Stimulated activated CD8-positive, alpha-beta memory T cell treated with anti-CD3 and anti-CD28 coated beads, Interleukin-12 subunit alpha, Interleukin-12 subunit beta, amount 100 ng/mL, for 1 hour (primary cell): Measurements from ENCODE around the gene APLP2.
"Not testable (repeated sequence)": the region's sequence is repeated elsewhere in the genome, so short reads cannot be mapped to it uniquely, and the experiment has no call there.

Experiments used
- DNase-seq: peaks from one replicate; pipeline ENCODE4 v3.0.0-alpha.2; 2020; ENCODE audit warnings: low read depth

The APLP2 gene

GRCh38 chr11:130090517-130090916, 20.8 kb downstream of the APLP2 start:
- DNase-seq: not testable (repeated sequence)

GRCh38 chr11:130091169-130091568, 21.5 kb downstream of the APLP2 start:
- not testable (repeated sequence) for DNase-seq

GRCh38 chr11:130092661-130093060, 23.0 kb downstream of the APLP2 start:
- DNase-seq: no peak

- no peak for DNase-seq
Measured at GRCh38 chr11:130094614-130095013, 24.9 kb downstream of the APLP2 start.

DNA sequence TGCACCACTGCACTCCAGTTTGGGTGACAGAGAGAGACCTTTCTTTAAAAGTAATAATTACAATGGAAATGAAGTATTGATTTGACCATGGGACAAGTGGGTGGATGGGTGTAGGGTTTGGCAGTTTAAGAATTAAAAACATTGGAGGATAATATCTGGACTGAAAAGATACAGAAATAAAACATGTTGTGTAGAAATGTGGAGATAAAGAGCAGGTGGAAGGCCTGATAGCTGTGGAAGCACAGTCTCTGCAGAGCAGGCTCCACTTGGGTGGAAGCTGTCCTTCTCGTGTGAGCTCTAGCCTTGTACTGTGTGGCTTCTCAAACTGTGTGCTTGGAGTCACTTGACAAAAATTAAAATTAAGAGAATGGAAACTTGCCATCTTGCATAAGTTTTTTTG, 25.6 kb downstream of the APLP2 start:
- DNase-seq: no peak

DNA sequence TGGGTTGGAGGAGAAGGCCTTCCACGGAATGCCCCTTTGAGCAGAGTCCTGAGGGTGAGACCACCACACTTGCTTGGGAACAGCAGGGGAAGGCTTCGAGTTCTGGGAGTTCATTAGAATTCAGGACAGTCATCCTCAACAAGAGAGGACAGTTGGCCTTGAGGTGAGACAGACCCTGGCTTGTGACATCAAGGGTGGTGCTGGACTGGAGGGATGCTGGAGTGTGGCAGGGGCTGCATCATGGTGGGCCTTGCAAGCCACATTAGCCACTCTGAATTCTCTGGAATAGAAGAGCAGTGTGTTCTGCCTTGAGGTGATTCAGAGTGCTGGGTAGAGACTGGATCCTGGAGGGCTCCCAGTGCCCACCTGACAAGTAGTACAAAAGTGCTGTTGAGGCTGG, 26.3 kb downstream of the APLP2 start:
- no peak for DNase-seq

GRCh38 chr11:130096823-130097222, 27.1 kb downstream of the APLP2 start:
- no peak for DNase-seq

GRCh38 chr11:130097285-130097684, 27.6 kb downstream of the APLP2 start:
- no peak for DNase-seq

DNA sequence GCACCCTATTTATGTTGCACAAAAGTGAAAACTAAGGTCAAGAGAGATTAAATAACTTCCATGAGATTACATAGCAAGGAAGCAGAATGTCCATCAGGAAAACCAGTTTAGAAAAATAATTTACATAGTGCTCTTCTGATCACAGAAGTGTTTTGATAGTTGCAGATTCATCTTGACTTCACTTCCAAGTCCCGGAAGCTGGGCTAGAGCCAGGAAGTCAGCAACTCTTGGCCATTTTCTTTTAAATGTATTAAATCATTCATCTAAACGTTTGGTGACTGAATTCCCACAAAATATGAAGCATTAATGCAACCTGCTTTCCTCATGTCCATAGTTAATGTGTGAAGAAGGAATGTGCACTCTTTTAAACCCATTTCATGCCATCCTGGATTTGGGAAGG, 29.7 kb downstream of the APLP2 start:
- DNase-seq: no peak

DNA sequence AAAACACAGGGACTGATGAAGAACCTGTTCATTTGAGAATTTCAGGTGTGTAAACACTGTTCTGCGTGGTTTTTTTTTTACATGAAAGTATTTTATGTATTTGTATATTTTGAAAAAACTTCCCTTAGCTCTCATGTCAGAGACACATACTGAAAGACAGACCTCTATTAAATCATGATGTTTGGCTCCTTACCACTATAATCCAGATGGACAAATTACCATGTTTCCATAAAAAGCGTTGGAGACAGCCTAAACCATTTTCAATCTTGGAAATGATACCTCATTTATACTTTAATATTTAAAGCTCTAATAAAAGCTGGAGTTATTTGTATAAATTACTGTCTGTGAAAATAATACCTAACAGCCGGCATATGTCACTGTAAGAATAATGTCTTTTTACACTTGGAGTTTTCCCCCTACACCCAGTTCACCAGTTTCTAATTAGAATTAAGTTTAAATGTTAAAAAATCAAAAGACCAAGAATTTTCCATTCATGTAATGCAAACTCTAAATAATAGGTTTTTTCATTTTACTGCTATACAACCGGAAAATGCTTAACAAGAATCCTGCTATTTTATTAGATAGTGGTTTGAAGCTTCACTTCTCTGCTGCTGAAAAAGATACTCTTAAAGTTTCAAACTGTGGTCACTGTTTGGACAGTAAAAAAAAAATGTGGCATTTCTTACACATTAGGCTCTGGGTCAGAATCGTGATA, 30.8 kb downstream of the APLP2 start:
- no peak for DNase-seq

DNA sequence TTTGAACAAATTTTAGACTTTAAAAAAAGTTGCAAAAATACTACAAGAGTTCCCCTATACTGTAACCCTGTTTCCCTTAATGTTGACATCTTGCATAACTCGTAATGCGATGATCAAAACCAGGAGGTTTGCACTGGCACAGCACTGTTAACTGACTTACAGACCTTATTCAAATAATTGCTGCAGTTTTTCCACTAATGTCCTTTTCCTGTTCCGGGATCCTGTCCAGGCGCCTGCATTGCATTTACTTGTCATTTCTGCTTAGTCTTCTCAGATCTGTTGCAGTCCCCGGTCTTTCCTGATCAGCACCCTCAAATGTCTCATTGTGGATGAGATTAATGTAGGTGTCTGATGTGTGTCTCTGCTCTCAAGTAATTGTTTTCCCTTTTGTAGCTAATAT, 32.0 kb downstream of the APLP2 start:
- DNase-seq: no peak

- DNase-seq: no peak
Measured at GRCh38 chr11:130102301-130103249, 32.9 kb downstream of the APLP2 start.

GRCh38 chr11:130103296-130103814, 33.7 kb downstream of the APLP2 start:
- no peak for DNase-seq

DNA sequence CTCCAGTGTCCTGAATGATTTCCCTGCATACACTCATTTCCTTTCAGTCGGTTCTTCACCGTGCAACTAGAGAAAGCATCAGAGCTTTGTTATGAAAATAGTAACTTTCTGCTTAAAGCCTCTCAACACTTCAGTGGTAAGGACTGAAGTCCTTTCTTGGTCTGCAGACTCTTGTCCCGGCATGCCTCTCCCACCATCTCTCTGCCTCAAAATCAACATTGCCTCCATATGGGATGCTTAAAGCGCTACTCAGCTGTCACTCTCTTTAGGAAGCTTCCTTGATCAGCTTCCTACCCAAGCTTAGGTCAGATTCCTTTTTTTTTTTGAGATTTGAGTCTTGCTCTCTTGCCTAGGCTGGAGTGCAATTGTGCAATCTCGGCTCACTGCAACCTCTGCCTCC, 36.7 kb downstream of the APLP2 start:
- DNase-seq: no peak

DNA sequence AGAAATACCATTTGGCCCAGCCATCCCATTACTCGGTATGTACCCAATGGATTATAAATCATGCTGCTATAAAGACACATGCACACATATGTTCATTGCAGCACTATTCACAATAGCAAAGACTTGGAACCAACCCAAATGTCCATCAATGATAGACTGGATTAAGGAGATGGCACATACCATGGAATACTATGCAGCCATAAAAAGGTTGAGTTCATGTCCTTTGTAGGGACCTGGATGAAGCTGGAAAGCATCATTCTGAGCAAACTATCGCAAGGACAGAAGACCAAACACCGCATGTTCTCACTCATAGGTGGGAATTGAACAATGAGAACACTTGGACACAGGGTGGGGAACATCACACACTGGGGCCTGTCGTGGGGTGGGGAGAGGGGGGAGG, 39.0 kb downstream of the APLP2 start:
- not testable (repeated sequence) for DNase-seq

DNA sequence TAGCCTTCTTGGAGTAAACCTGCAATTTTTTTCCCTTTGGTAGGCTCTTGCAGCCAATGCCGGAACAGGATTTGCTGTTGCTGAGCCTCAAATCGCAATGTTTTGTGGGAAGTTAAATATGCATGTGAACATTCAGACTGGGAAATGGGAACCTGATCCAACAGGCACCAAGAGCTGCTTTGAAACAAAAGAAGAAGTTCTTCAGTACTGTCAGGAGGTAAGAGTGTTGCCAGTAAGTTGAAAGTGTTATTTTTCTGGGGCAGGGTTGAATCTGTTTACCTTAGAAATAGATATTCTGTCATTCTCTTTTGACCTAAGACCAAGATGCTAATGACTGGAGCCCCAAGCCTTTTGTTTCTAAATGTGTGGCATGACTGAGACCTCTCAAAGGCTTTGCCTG, 39.7 kb downstream of the APLP2 start:
- no peak for DNase-seq

- DNase-seq: no peak
Measured at GRCh38 chr11:130110339-130111108, 40.8 kb downstream of the APLP2 start.

GRCh38 chr11:130112071-130112830, 42.6 kb downstream of the APLP2 start:
- DNase-seq: no peak

- DNase-seq: no peak
Measured at GRCh38 chr11:130114281-130114680, 44.6 kb downstream of the APLP2 start.

DNA sequence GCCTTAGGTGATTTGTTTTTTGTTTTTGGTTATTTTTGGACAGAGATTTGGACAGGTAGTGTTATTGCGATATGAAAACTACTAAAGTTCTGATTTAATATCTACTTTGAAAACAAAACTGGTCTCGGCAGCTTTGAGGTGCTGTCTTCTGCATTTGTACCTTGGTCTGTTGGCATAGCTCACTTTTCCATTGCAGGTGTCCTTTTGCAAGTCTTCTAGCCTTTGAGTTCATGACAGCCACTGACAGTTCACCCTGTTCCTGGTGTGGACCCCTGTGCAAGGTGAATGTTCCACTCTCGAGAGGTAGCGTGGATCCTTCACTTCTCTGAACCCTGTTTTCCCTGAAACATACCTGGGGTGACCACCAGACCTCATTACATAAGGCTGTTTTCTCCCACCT, 45.0 kb downstream of the APLP2 start:
- DNase-seq: no peak

GRCh38 chr11:130115218-130115617, 45.5 kb downstream of the APLP2 start:
- no peak for DNase-seq

GRCh38 chr11:130118165-130118564, 48.5 kb downstream of the APLP2 start:
- no peak for DNase-seq
